ENCODE measurements around the gene RNF25.

The RNF25 gene

DNA sequence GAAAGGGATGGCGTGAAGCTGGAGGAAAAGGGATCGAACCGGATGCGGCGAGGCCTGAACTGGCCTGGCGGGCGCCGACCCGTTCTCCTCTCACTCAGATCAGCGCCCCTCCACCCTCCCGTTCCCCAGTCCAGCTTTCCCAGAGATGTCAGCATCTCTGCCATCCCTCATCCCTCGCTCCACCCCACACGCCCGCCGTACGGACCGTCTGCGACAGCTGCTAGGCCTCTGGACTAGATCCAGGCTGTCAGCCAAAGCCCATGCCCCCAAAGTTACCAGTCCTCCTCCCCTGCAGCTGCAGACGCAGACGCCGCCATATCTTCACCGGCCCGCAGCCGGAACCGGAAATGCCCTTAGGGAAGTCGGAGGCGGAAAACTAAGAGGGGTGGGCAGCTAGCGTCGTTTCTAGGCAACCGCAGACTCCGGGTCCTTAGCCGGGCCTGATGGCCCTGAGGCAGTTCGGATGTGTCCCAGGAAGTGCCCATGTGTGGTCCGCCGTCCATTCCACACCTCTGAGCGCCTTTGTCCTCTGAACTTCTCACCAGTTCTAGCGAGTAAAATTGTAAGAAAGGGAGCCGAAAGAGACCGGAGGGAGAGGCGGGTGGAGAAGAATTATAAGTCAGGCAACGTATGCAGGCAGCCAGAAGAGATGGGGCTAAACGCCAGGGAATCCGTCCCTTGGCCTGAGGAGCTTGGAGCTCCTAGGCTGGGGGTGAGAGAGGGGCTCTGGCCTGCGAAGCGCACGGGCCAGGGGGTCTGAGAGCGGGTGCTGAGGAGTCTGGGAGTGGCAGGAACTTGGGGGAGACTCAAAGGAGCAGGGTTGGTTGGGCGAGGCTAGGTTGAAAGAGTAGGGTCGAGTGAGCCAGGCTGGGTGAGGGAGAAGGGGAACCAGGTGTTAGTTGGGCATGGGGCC lies at the start of gene RNF25, which contains the start of gene STK36:
RNF25 (minus strand) TSS at position 349 of the 913 bp plus-strand sequence; CDS start at position 317, 32 bp downstream.
STK36 (plus strand) TSS at position 433 of the 913 bp plus-strand sequence. CDS start 744 bp downstream, outside the sequence.
- DNase-seq (ENCODE audit: low read depth in 4 of 4, low spot score in 1 of 4), result peak; percentile 57 to 75 (median 65)

GRCh38 chr2:218721488-218721887 lies 49.7 kb upstream of the RNF25 start:
- no peak for DNase-seq (ENCODE audit: low read depth in 4 of 4, low spot score in 1 of 4)

DNA sequence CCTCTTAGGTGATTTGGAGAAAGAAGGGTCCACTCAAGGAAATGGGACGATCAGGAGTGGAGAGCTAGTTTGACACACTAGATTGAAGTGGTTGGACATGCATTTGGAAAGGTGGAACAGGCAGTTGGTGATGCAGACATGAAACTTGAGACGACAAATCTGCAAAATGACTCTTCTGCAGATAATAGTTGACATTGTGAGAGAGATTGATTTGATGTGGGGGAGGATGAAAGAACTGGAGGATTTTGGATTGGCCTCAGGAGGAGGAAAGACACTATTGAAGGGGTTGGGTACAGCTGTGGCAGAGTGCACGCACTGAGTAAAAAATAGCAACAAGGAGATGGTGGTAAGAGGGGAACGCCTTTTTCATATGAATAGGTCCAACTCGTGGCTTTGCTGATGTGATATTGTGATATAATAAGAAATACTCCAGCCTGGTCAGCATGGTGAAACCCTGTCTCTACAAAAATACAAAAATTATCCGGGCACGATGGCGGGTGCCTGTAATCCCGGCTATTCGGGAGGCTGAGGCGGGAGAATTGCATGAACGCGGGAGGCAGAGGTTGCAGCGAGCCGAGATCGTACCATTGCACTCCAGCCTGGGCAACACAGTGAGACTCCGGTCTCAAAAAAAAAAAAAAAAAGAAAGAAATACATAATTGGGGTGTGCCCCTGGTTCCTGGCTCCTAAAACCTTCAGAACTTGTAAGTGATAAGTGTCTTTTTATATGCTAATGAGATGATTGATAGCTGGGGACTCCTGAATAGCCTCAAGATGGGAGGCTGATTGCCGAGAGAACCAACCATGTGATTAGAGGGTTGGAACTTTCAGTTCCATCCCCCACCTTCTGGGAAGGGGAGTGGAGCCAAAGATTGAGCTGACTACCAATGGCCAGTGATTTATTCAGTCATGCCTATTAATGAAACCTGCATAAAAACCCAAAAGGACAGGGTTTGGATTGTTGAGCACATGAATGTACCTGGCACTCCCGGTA lies 48.5 kb upstream of the RNF25 start:
- no peak for DNase-seq (ENCODE audit: low read depth in 4 of 4, low spot score in 1 of 4)

DNA sequence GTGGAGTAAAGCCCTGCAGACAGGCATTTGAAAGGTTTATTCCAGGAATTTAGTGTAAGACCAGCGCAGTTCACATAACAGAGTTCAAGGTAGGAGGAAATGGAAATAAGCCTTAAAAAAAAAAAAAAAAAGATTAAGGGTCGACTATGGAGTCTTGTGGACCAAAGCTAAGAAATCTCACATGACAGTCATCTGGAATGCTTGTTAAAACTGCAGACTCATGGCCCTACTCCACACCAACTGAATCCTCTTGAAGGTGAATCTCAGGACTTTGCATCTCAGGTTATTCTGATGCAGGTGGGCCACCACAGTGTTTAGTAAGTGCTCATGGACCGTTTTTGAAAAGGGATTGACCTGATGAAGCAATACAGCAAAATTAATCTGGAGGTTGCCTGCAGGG lies 47.7 kb upstream of the RNF25 start:
- no peak for DNase-seq (ENCODE audit: low read depth in 4 of 4, low spot score in 1 of 4)

DNA sequence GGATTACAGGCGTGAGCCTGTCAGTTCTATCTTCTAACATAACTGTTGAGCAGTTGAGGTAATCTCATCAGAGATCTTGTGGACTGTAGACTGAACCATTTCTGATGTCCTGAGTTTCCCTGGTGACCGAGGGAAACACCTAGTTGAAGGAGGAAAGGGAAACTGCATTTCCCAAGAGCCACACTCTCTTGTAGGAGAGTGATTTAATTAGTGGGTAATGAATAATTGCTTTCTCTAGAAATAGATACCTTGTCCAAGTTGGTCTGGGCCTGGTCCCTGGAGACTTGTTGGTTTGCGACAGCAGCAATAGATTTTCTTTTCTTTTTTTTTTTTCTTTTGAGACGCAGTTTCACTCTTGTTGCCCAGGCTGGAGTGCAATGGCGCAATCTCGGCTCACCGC lies 46.3 kb upstream of the RNF25 start:
- no peak for DNase-seq (ENCODE audit: low read depth in 4 of 4, low spot score in 1 of 4)

- DNase-seq (ENCODE audit: low read depth in 4 of 4, low spot score in 1 of 4), result no peak
Measured at GRCh38 chr2:218717262-218717661, 45.5 kb upstream of the RNF25 start.

- DNase-seq (ENCODE audit: low read depth in 4 of 4, low spot score in 1 of 4), result no peak
Measured at GRCh38 chr2:218716070-218716469, 44.3 kb upstream of the RNF25 start.

DNA sequence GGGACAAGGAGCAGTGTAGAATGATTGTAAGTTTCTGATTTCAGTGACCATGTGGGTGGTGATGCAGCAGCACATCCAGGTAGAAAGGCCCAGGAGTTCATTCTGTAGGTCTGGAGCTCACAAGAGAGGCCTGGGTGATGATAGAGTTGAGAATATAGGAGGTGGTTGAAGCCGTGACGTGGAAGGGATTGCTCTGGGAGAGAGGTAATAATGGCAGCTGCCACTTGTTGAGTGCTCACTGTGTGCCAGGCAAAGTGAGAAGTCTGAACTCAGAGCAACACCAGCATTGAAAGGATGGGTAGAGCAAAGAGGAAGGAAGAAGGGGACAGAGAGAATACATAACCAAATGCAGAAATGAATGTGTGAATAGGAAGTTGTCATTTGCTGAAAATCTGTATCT lies 42.1 kb upstream of the RNF25 start:
- DNase-seq (ENCODE audit: low read depth in 4 of 4, low spot score in 1 of 4), result no peak

DNA sequence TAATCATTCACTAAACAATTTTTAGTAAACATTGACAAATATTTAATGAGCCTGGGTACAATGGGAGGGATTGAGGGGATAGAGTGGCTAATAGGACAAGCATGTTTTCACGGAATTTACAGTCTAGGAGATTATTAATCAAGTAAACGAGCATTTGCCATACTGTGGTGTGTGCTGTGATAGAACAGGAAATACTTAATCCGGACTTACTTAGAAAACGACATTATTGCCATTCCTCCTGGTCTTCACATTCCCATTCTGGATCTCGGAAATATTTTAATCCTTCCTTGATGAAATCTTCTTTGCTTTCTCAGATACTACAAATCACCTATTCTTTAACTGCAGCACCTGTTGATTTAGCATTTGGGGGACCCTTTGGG lies 39.7 kb upstream of the RNF25 start:
- DNase-seq (ENCODE audit: low read depth in 4 of 4, low spot score in 1 of 4), result no peak

- DNase-seq (ENCODE audit: low read depth in 4 of 4, low spot score in 1 of 4), result peak; percentile 94 to 99 (median 97)
Measured at GRCh38 chr2:218710687-218711549, 39.1 kb upstream of the RNF25 start, which contains the start of gene TTLL4. Gene TTLL4, plus strand, starts transcription at chr2:218710835. Its CDS starts 26,842 bp downstream, at chr2:218737677.

- no peak for DNase-seq (ENCODE audit: low read depth in 4 of 4, low spot score in 1 of 4)
Measured at GRCh38 chr2:218710334-218710686, 38.5 kb upstream of the RNF25 start.

- no peak for DNase-seq (ENCODE audit: low read depth in 4 of 4, low spot score in 1 of 4)
Measured at GRCh38 chr2:218709908-218710307, 38.1 kb upstream of the RNF25 start.

DNA sequence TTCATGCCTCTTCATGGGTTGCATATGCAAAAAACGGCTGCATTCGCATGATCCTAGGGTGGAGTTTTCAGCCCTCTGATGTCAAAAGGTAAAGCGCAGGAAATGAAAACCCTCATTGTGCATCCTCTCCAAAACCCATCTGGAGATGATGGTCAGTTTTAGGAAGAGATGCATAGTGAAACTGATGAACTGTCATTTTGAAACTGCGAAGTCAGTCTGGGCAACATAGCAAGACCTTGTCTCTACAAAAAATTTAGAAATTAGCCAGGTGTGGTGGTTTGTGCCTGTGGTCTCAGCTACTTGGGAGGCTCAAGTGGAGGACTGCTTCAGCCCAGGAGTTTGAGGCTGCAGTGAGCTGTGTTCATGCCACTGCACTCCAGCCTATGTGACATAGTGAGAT lies 36.3 kb upstream of the RNF25 start:
- no peak for DNase-seq (ENCODE audit: low read depth in 4 of 4, low spot score in 1 of 4)

DNA sequence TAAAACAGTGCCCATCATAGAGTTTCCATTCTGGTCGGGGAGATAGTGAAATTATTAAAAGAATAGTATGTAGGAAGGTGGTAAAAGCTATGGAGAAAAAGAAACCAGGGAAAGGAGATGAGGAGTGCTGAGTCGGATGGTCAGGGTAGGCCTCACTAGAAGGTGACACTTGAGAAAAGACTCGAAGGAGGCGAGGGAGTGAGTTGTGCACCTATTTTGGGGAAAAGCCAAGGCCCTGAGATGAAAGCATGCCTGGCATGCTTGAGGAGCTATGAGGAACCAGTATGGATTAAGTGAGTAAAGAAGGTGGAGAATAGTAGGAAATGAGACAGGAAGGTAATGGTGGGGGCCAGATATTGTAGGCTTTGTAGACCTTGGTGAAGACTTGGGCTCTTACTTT lies 31.5 kb upstream of the RNF25 start:
- DNase-seq (ENCODE audit: low read depth in 4 of 4, low spot score in 1 of 4), result no peak

DNA sequence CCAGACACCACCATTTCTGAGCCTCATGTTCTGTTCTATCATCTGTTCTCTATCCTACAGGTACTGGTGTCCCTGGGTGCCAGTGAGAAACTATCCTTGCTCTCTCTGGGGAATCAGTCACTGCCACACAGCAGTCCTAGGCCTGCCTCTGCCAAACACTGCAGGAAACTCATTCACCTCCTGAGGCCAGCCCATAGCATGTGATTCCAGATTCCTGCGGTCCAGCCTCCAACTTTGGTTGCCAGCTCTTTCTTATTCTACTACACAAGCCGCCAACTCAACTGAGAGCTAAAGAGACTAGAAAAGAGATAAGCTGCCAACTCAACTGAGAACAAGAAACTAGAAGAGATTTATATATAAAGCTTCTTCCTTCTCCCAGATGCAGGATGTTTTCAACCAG lies 30.0 kb upstream of the RNF25 start:
- DNase-seq (ENCODE audit: low read depth in 4 of 4, low spot score in 1 of 4), result no peak

- no peak for DNase-seq (ENCODE audit: low read depth in 4 of 4, low spot score in 1 of 4)
Measured at GRCh38 chr2:218698885-218699284, 27.1 kb upstream of the RNF25 start.

- no peak for DNase-seq (ENCODE audit: low read depth in 4 of 4, low spot score in 1 of 4)
Measured at GRCh38 chr2:218694405-218695145, 22.8 kb upstream of the RNF25 start.

- DNase-seq (ENCODE audit: low read depth in 4 of 4, low spot score in 1 of 4), result no peak
Measured at GRCh38 chr2:218691234-218691633, 19.4 kb upstream of the RNF25 start.

DNA sequence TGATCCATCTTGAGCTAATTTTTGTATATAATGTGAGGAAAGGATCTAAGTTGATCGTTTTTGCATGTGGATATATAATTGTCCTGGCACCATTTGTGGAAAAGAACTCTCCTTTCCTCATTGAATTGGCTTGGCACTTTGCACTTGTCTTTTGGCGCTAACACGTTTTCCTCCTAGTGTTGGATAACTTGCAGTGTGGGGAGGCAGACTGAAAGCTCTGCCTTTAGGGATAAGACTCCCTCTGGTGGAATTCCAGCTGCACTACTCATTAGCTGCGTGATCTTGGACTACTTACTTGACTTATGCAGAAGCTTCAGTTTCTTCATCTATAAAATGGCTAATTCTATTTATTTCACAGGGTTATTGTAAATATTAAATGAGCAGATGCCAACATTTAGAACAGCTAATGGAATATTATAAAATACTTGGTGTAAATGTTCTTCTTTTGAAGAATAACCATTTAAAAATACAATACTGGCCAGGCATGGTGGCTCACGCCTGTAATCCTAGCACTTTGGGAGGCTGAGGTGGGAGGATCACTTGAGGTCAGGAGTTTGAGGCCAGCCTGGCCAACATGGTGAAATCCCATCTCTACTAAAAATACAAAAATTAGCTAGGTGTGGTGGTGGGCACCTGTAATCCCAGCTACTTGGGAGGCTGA lies 15.7 kb upstream of the RNF25 start:
- peak in 1 of 4 experiments; percentile 25 for DNase-seq (ENCODE audit: low read depth in 4 of 4, low spot score in 1 of 4)
